Measurements from ENCODE around the gene AEBP1. TPM values are rescaled to one million over a fixed set of nuclear protein-coding genes. Genes with fewer than 3 reads are reported as not detected.

Gene AEBP1
- total RNA-seq, 1 experiment from 2014 or later = 49.3 TPM

DNA sequence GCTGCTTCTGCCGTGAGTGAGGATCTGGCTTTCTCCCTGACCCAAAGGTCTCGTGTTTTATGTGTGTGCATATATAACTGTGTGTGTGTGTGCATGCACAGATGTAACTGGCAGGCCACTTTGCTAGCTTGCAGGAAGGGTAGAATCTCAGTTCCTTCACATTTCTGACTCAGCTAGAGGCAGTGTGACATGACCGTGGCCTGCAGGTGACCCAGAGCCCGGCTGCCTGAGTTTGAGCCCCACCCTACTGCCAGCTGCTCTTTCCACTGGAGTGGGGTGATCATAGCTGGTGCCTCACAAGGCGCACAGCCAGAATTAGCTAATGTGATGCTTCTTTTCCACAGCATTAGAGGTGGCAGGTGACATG is 46.3 kb downstream of the AEBP1 start:
- no peaks in the 10 kb centered on the region for H3K79me1 ChIP-seq (ENCODE audit: insufficient read depth, low read depth, low read length, poor library complexity, severe bottlenecking)
- H2BK5ac ChIP-seq (ENCODE audit: insufficient read length, low read length) = no peak overlapping the region
- no peak overlapping the region for H3K4me2 ChIP-seq (ENCODE audit: insufficient read depth, insufficient read length, low read length)
- H2BK12ac ChIP-seq (ENCODE audit: insufficient read length, low read depth, low read length) = no peak overlapping the region
- H3T11ph ChIP-seq (ENCODE audit: low read length) = no peak overlapping the region
- no CpG with 5 or more reads among the region's 5 CpGs for WGBS (ENCODE audit: extremely low coverage, insufficient read length, low lambda C conversion rate)
- H3K9ac ChIP-seq (ENCODE audit: extremely low read depth, insufficient read length, low read length) = no peak overlapping the region
- peaks cover 8% of the 10 kb centered on the region for H3K23me2 ChIP-seq (ENCODE audit: insufficient read length, low read depth, low read length, poor library complexity, severe bottlenecking)
- no peak overlapping the region for H3K4ac ChIP-seq (ENCODE audit: low read depth, low read length)
- no peak for DNase-seq
- H2BK15ac ChIP-seq (ENCODE audit: low read depth, low read length) = no peak overlapping the region
- no peak overlapping the region for H4K8ac ChIP-seq (replicated peaks; ENCODE audit: insufficient read length, low read depth, low read length)
- Mint-ChIP-seq H3K4me1 (peaks cover 11 to 22% of the 10 kb centered on the region in 2 experiments), H3K9me3 (no peaks in the 10 kb centered on the region), H3K27me3 (ENCODE audit: low read depth) (peaks cover 29% of the 10 kb centered on the region), H3K27ac (no peak overlapping the region), H3K4me3 (no peak overlapping the region; a peak in 1 of 5 replicates), H3K36me3 (ENCODE audit: insufficient read depth in 1 of 3, low read depth in 3 of 3) (no peaks in the 10 kb centered on the region)
- no peaks in the 10 kb centered on the region for H3K79me2 ChIP-seq (ENCODE audit: insufficient read depth, low read length)
- no peaks in the 10 kb centered on the region for H4K20me1 ChIP-seq (ENCODE audit: control insufficient read depth, insufficient read depth, insufficient read length)
- H3K56ac ChIP-seq (ENCODE audit: insufficient read length, low read depth, low read length) = no peak overlapping the region
- H4K91ac ChIP-seq (ENCODE audit: insufficient read length, low read depth, low read length) = no peak overlapping the region
- H3K4me1 ChIP-seq (ENCODE audit: insufficient read depth, low read length) = no peaks in the 10 kb centered on the region
- H3K18ac ChIP-seq (ENCODE audit: insufficient read length, low read depth, low read length) = no peak overlapping the region
- H2BK20ac ChIP-seq (ENCODE audit: low read depth, low read length, poor library complexity, severe bottlenecking) = no peak overlapping the region
- H4K5ac ChIP-seq (ENCODE audit: insufficient read length, low read depth, low read length) = no peak overlapping the region
- H2AFZ ChIP-seq (ENCODE audit: low read length) = no peak overlapping the region
- TF ChIP-seq CTCF (conservative IDR thresholded peaks at IDR 0.05) = no peak
- H3K23ac ChIP-seq (ENCODE audit: insufficient read length, low read depth, low read length) = no peak overlapping the region
- H3K14ac ChIP-seq (ENCODE audit: insufficient read depth, low read length) = no peak overlapping the region; the same call in 1 of the 2 replicates
- H3K27ac ChIP-seq (ENCODE audit: insufficient read length, low read depth, low read length) = no peak overlapping the region
- no peak overlapping the region for H2AK5ac ChIP-seq (ENCODE audit: insufficient read length, low read length)
- peaks cover 1% of the 10 kb centered on the region; the same call in 1 of the 2 replicates for H3K27me3 ChIP-seq (ENCODE audit: insufficient read depth, low read length)
- H2BK120ac ChIP-seq (ENCODE audit: low read depth, low read length, poor library complexity, severe bottlenecking) = no peak overlapping the region
- no peaks in the 10 kb centered on the region for H3K9me3 ChIP-seq (ENCODE audit: control insufficient read depth, low read depth, low read length)
